Testis (tissue), 3 donors: ENCODE data around the gene ASB3. TPM values are rescaled to one million over a fixed set of nuclear protein-coding genes. Genes with fewer than 3 reads are reported as not detected.
A peak's percentile ranks its signal among the peaks of the same experiment; 100 is the strongest.

Source experiments
- DNase-seq: peaks from one replicate; pipeline ENCODE4 v3.0.0-alpha.2; 2019
- H3K27ac ChIP-seq, 2 donors: fragments of 200-600 bp; sonication (generic); one replicate each; pipeline ENCODE4 v1.5.1; 2019
- H3K27me3 ChIP-seq: fragments of 200-600 bp; sonication (generic); one replicate; pipeline ENCODE4 v1.5.1; 2019
- H3K36me3 ChIP-seq: fragments of 200-600 bp; sonication (generic); one replicate; pipeline ENCODE4 v1.5.1; 2017; ENCODE audit warnings: low read depth; ENCODE audit errors: missing control alignments
- H3K4me1 ChIP-seq: fragments of 200-600 bp; sonication (generic); one replicate; pipeline ENCODE4 v1.5.1; 2019
- H3K4me3 ChIP-seq, 2 donors: fragments of 200-600 bp; sonication (generic); one replicate each; pipeline ENCODE4 v1.5.1; 2017 to 2019
- H3K9me3 ChIP-seq: fragments of 200-600 bp; sonication (generic); one replicate; pipeline ENCODE4 v1.5.1; 2017
- CTCF ChIP-seq, 3 experiments: fragments of 450-650 bp in 2 of 3; fragments of 200-600 bp in 1 of 3; sonication (generic) in 1 of 3; IDR thresholded peaks; one replicate each; pipeline ENCODE4 v1.5.1; 2016 to 2019; ENCODE audit warnings: antibody characterized with exemption in 3 of 3, mild to moderate bottlenecking in 2 of 3, moderate library complexity in 1 of 3
- POLR2A ChIP-seq: fragments of 450-650 bp; IDR thresholded peaks from one replicate; pipeline ENCODE4 v1.6.1; 2017; ENCODE audit warnings: antibody characterized with exemption, mild to moderate bottlenecking, moderate library complexity
- WGBS, 2 donors: methylation state at CpG; one replicate each; pipeline ENCODE4 v1.1.5; 2018; 5-methylcytosine and 5-hydroxymethylcytosine counted together
- intact Hi-C: fragments of 100-400 bp; cut with DNase I; formaldehyde crosslinking; loops from one replicate; pipeline ENCODE4 v1.15.1; 2023; ENCODE audit warnings: low total_unique reads
- polyA plus RNA-seq: library from polyadenylated mRNA; stranded (reverse); fragments of 350-450 nt; fragmentation: Illumina TruSeq; extraction: RNeasy Lipid Tissue Mini Kit (QIAGEN cat#74804); gene quantifications from one replicate; pipeline ENCODE4 v1.2.3, GENCODE V29; 2014; ENCODE audit warnings: low read depth, low replicate concordance; ENCODE audit not compliant: insufficient read depth
- total RNA-seq, 2 donors: library from RNA; depleted of rRNA; stranded (reverse); fragments of >200 nt; gene quantifications; one replicate each; pipeline ENCODE4 v1.2.3, GENCODE V29; 2016

ASB3 gene
- total and polyA plus RNA-seq, 3 donors from 2014 or later, result 26.9 to 31.8 (median 29.0) TPM

- TF ChIP-seq POLR2A (no peak), CTCF (IDR thresholded peaks at IDR 0.05) (no peak)
- intact Hi-C loops, result no loop called here
- Histone ChIP-seq H3K4me1 (no peaks in the 10 kb centered on the region), H3K27me3 (no peaks in the 10 kb centered on the region), H3K27ac (no peak overlapping the region), H3K36me3 (no peaks in the 10 kb centered on the region), H3K4me3 (no peak overlapping the region), H3K9me3 (no peaks in the 10 kb centered on the region)
- 75 to 80% methylated on average over 2 of the region's 2 CpGs for WGBS, 2 donors
- no peak for DNase-seq
Measured at GRCh38 chr2:53755121-53755520, 31.6 kb downstream of the ASB3 start.

- TF ChIP-seq CTCF (IDR thresholded peaks at IDR 0.05) (no peak), POLR2A (no peak)
- no peak for DNase-seq
- Histone ChIP-seq H3K4me3 (no peak overlapping the region), H3K4me1 (no peaks in the 10 kb centered on the region), H3K27ac (no peak overlapping the region), H3K9me3 (no peaks in the 10 kb centered on the region), H3K36me3 (no peaks in the 10 kb centered on the region), H3K27me3 (no peaks in the 10 kb centered on the region)
- intact Hi-C loops, result no loop called here
Measured at GRCh38 chr2:53753041-53753440, 33.7 kb downstream of the ASB3 start.

- Histone ChIP-seq H3K9me3 (no peaks in the 10 kb centered on the region), H3K4me1 (no peaks in the 10 kb centered on the region), H3K36me3 (no peaks in the 10 kb centered on the region), H3K27me3 (no peaks in the 10 kb centered on the region), H3K4me3 (no peak overlapping the region), H3K27ac (no peak overlapping the region)
- intact Hi-C loops, result no loop called here
- no peak for DNase-seq
- WGBS, 2 donors, result 87 to 98% methylated on average over 4 of the region's 4 CpGs
- TF ChIP-seq POLR2A, result no peak
- TF ChIP-seq CTCF (IDR thresholded peaks at IDR 0.05), result no peak
Measured at GRCh38 chr2:53752385-53752784, 34.4 kb downstream of the ASB3 start.

- DNase-seq, result no peak
- Histone ChIP-seq H3K9me3 (no peaks in the 10 kb centered on the region), H3K36me3 (no peaks in the 10 kb centered on the region), H3K27me3 (no peaks in the 10 kb centered on the region), H3K4me1 (no peaks in the 10 kb centered on the region), H3K27ac (no peak overlapping the region), H3K4me3 (no peak overlapping the region)
- intact Hi-C loops, result no loop called here
- 86 to 95% methylated on average over 1 of the region's 1 CpG for WGBS, 2 donors
- TF ChIP-seq POLR2A (no peak), CTCF (IDR thresholded peaks at IDR 0.05) (no peak)
Measured at GRCh38 chr2:53751728-53752127, 35.0 kb downstream of the ASB3 start.

- Histone ChIP-seq H3K9me3 (no peaks in the 10 kb centered on the region), H3K4me3 (no peak overlapping the region), H3K27me3 (no peaks in the 10 kb centered on the region), H3K4me1 (no peaks in the 10 kb centered on the region), H3K27ac (peak overlapping the region in 1 of 2 donors; percentile 1), H3K36me3 (no peaks in the 10 kb centered on the region)
- intact Hi-C loops, result no loop called here
- DNase-seq, result no peak
- TF ChIP-seq POLR2A, result no peak
- TF ChIP-seq CTCF (IDR thresholded peaks at IDR 0.05), result no peak
- WGBS, 2 donors, result 47 to 49% methylated on average over 4 of the region's 4 CpGs
Measured at GRCh38 chr2:53750041-53750768, 36.5 kb downstream of the ASB3 start.
